ENCODE measurements around the gene MRPL10. TPM values are rescaled to one million over a fixed set of nuclear protein-coding genes. Genes with fewer than 3 reads are reported as not detected.

Gene MRPL10
- total RNA-seq, 1 experiment from 2014 or later, result 74.2 TPM

DNA sequence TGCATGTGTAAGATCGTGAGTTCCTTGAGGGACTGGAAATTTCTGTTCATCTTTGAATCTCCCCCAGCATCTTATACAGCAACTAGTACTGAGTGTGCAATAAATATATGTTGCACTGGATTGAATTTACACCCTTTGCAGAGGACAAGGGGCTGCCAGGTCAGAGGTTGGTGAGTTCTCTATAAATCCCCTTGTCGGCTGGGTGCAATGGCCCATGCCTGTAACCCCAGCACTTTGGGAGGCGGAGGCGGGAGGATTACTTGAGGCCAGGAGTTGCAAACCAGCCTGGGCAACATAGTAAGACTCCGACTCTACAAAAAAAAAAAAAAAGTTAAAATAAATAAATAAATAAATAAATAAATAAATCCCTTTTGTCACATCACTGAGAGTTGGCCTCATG lies 29.0 kb upstream of the MRPL10 start:
- no peaks in the 10 kb centered on the region for H3K9me2 ChIP-seq (replicated peaks; ENCODE audit: low read length)
- H3K4me1 ChIP-seq (ENCODE audit: insufficient read depth, low read length), result peaks cover 26% of the 10 kb centered on the region
- ChIA-PET POLR2A (ENCODE audit: unreplicated experiment) (no interaction called here), CTCF (no interaction called here)
- no peak overlapping the region for H3K27ac ChIP-seq (ENCODE audit: low read length)
- H3K27me3 ChIP-seq (ENCODE audit: low read length), result no peaks in the 10 kb centered on the region
- H3K4me3 ChIP-seq (ENCODE audit: low read length), result no peak overlapping the region
- no peaks in the 10 kb centered on the region for H3K9me3 ChIP-seq (ENCODE audit: low read length)
- no peak overlapping the region for H3K9ac ChIP-seq (ENCODE audit: low read length)
- DNase-seq (no peak), ATAC-seq (no peak)
- H3K79me2 ChIP-seq (ENCODE audit: low read length), result no peaks in the 10 kb centered on the region
- intact Hi-C loops (cut with micrococcal nuclease), result no loop called here
- BruUV-seq (replicated peaks), result no TSS peak
- H2AFZ ChIP-seq (ENCODE audit: low read length), result no peak overlapping the region
- no peaks in the 10 kb centered on the region for H3K36me3 ChIP-seq (ENCODE audit: low read depth, low read length)
- no peak overlapping the region for H3K4me2 ChIP-seq (ENCODE audit: low read length)
- TF ChIP-seq, protein P1, sequence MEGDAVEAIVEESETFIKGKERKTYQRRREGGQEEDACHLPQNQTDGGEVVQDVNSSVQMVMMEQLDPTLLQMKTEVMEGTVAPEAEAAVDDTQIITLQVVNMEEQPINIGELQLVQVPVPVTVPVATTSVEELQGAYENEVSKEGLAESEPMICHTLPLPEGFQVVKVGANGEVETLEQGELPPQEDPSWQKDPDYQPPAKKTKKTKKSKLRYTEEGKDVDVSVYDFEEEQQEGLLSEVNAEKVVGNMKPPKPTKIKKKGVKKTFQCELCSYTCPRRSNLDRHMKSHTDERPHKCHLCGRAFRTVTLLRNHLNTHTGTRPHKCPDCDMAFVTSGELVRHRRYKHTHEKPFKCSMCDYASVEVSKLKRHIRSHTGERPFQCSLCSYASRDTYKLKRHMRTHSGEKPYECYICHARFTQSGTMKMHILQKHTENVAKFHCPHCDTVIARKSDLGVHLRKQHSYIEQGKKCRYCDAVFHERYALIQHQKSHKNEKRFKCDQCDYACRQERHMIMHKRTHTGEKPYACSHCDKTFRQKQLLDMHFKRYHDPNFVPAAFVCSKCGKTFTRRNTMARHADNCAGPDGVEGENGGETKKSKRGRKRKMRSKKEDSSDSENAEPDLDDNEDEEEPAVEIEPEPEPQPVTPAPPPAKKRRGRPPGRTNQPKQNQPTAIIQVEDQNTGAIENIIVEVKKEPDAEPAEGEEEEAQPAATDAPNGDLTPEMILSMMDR (conservative IDR thresholded peaks at IDR 0.05; ENCODE audit: low read depth, low read length), result no peak
- no peak for TF ChIP-seq EZH2phosphoT487 (IDR thresholded peaks at IDR 0.05; ENCODE audit: borderline replicate concordance, low read length)
- no peak for TF ChIP-seq EZH2 (IDR thresholded peaks at IDR 0.05; ENCODE audit: low read length, unreplicated experiment)
- H4K20me1 ChIP-seq (ENCODE audit: low read length), result no peaks in the 10 kb centered on the region
- H3F3A ChIP-seq (ENCODE audit: low read length, unreplicated experiment), result peaks cover 6% of the 10 kb centered on the region

DNA sequence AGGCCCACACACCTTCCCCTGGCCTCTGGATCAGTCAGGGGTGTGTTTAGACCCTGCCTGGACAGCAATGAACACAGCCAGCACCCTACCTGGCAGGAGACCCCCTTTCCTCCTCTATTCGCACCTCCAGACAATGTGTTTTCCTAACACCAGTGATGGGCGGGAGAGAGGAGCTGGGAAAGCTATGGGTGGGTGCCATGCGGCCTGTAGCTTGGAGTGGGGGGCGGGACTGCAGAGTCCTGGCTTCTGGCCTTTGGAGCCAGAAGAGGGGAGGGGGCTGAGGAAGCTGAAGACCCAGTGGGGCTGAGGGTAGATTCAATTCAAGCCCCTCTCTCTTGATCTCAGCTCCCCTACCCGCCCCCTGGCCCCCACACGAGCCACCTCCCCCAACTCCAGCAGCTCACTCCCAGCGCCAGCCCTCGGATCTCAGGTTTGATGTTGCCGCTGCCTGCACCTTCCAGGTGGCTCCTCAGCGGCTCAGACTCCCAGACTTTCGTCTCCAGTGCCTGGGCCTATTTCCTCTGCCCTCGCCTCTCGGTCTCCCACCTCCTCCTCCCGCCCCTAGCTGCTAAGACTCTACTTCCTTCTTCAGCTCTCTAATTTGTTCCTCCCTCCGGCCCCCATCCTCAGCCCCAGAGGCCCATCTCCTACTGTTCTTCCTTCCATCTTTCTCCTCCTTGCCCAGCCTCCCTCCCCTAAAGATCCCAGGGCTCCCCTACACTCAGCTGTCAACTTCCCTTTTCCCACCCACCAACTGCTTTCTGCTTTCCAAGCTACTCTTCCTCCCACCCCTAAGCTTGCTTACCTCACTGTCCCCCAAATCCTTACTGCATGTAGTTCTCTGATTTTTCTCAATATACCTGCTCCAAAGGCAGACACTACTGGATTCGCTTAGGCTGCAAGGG lies 26.5 kb upstream of the MRPL10 start:
- H3K4me3 ChIP-seq (ENCODE audit: low read length), result no peak overlapping the region
- intact Hi-C loops (cut with micrococcal nuclease), result no loop called here
- H3K4me2 ChIP-seq (ENCODE audit: low read length), result no peak overlapping the region
- H3F3A ChIP-seq (ENCODE audit: low read length, unreplicated experiment), result no peaks in the 10 kb centered on the region
- H4K20me1 ChIP-seq (ENCODE audit: low read length), result no peaks in the 10 kb centered on the region
- H2AFZ ChIP-seq (ENCODE audit: low read length), result no peak overlapping the region
- TF ChIP-seq EZH2 (IDR thresholded peaks at IDR 0.05; ENCODE audit: low read length, unreplicated experiment) (no peak), EZH2phosphoT487 (IDR thresholded peaks at IDR 0.05; ENCODE audit: borderline replicate concordance, low read length) (no peak)
- TF ChIP-seq, protein P1 (conservative IDR thresholded peaks at IDR 0.05; ENCODE audit: low read depth, low read length), result no peak
- no peaks in the 10 kb centered on the region for H3K9me2 ChIP-seq (replicated peaks; ENCODE audit: low read length)
- no peak overlapping the region for H3K27ac ChIP-seq (ENCODE audit: low read length)
- H3K9ac ChIP-seq (ENCODE audit: low read length), result no peak overlapping the region
- peaks cover 6% of the 10 kb centered on the region for H3K4me1 ChIP-seq (ENCODE audit: insufficient read depth, low read length)
- ATAC-seq, result no peak
- no peaks in the 10 kb centered on the region for H3K36me3 ChIP-seq (ENCODE audit: low read depth, low read length)
- no peaks in the 10 kb centered on the region for H3K79me2 ChIP-seq (ENCODE audit: low read length)
- no peaks in the 10 kb centered on the region for H3K9me3 ChIP-seq (ENCODE audit: low read length)
- BruUV-seq (replicated peaks), result no TSS peak
- ChIA-PET POLR2A (ENCODE audit: unreplicated experiment) (interaction anchor here (0.6 kb wide), 1 partner anchor 62 kb away, joined by 3 read pairs; no protein-coding TSS in a partner anchor), CTCF (no interaction called here)
- DNase-seq, result no peak
- H3K27me3 ChIP-seq (ENCODE audit: low read length), result peaks cover 13% of the 10 kb centered on the region

DNA sequence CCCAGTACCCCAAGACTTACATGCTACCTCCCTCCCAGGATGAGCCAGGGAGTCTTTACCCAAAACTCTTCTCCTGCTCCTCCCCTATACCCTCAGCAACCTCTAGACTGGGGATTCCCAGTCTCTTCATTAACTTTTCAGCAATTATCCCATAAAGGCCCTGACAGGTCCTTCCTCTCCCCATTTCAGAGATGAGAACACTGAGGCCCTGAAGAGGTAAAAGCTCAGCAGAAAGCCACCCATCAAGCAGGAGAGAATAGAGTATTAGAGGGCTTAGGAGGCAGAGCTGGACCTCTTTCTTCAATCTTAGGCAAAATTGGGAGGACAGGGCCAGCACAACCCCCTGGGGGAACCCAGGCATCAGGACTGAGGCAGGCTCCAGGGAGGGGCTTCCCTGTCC lies 25.5 kb upstream of the MRPL10 start:
- Histone ChIP-seq H3K4me2 (ENCODE audit: low read length) (no peak overlapping the region), H3K36me3 (ENCODE audit: low read depth, low read length) (no peaks in the 10 kb centered on the region), H4K20me1 (ENCODE audit: low read length) (no peaks in the 10 kb centered on the region), H3K27me3 (ENCODE audit: low read length) (peaks cover 13% of the 10 kb centered on the region), H3K27ac (ENCODE audit: low read length) (no peak overlapping the region), H3K4me1 (ENCODE audit: insufficient read depth, low read length) (no peaks in the 10 kb centered on the region), H3K79me2 (ENCODE audit: low read length) (no peaks in the 10 kb centered on the region), H3K9ac (ENCODE audit: low read length) (no peak overlapping the region), H3K9me2 (replicated peaks; ENCODE audit: low read length) (no peaks in the 10 kb centered on the region), H3K9me3 (ENCODE audit: low read length) (no peaks in the 10 kb centered on the region), H3K4me3 (ENCODE audit: low read length) (no peak overlapping the region), H3F3A (ENCODE audit: low read length, unreplicated experiment) (no peaks in the 10 kb centered on the region), H2AFZ (ENCODE audit: low read length) (no peak overlapping the region)
- POLR2A ChIA-PET (ENCODE audit: unreplicated experiment), result interaction anchor here (0.6 kb wide), 1 partner anchor 63 kb away, joined by 3 read pairs; no protein-coding TSS in a partner anchor
- TF ChIP-seq, protein P1 (conservative IDR thresholded peaks at IDR 0.05; ENCODE audit: low read depth, low read length), result no peak
- no peak for TF ChIP-seq EZH2phosphoT487 (IDR thresholded peaks at IDR 0.05; ENCODE audit: borderline replicate concordance, low read length)
- TF ChIP-seq EZH2 (IDR thresholded peaks at IDR 0.05; ENCODE audit: low read length, unreplicated experiment), result no peak
- no peak for ATAC-seq
- BruUV-seq (replicated peaks), result no TSS peak
- CTCF ChIA-PET, result no interaction called here
- intact Hi-C loops (cut with micrococcal nuclease), result no loop called here
- DNase-seq, result no peak

Measured in PC-3 (cell line).